ENCODE measurements around the gene ILKAP.

DNA sequence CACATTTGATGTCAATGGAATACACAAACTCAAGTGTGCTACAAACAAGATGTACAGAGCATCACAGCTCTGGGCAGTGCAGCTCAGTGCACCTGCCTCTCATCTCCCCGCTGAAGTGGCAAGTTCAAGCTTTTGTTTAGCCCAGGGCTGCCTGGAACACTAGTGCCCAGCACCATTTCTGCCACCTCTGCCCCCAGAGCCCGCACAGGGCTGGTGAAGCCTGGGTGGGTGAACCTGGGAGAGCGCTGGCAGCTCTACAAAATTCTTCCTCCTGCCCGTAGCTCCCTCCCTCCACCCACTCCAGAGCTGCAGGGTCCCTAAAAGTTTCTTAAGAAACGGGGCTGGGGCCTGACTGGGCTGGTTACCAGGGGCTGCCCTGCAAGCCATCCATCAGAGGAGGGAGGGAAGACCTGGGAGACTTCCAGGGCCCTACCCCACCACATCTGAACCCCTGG lies 34.8 kb upstream of the ILKAP start:
- TF ChIP-seq, protein P1, sequence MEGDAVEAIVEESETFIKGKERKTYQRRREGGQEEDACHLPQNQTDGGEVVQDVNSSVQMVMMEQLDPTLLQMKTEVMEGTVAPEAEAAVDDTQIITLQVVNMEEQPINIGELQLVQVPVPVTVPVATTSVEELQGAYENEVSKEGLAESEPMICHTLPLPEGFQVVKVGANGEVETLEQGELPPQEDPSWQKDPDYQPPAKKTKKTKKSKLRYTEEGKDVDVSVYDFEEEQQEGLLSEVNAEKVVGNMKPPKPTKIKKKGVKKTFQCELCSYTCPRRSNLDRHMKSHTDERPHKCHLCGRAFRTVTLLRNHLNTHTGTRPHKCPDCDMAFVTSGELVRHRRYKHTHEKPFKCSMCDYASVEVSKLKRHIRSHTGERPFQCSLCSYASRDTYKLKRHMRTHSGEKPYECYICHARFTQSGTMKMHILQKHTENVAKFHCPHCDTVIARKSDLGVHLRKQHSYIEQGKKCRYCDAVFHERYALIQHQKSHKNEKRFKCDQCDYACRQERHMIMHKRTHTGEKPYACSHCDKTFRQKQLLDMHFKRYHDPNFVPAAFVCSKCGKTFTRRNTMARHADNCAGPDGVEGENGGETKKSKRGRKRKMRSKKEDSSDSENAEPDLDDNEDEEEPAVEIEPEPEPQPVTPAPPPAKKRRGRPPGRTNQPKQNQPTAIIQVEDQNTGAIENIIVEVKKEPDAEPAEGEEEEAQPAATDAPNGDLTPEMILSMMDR (IDR thresholded peaks at IDR 0.05), result no peak
- TF ChIP-seq POLR2A (IDR thresholded peaks at IDR 0.05), result no peak
